ENCODE results near the gene FBXO42. TPM values are rescaled to one million over a fixed set of nuclear protein-coding genes. Genes with fewer than 3 reads are reported as not detected.

The FBXO42 gene
- total RNA-seq, 1 experiment from 2014 or later, result 11.3 TPM

- intact Hi-C loops (cut with micrococcal nuclease; ENCODE audit: unreplicated experiment), result no loop called here
- DNase-seq, result no peak
- Mint-ChIP-seq H3K27ac (ENCODE audit: unreplicated experiment) (no peak overlapping the region), H3K27me3 (ENCODE audit: insufficient read depth, unreplicated experiment) (no peaks in the 10 kb centered on the region), H3K4me3 (ENCODE audit: unreplicated experiment) (no peak overlapping the region), H3K36me3 (ENCODE audit: insufficient read depth, unreplicated experiment) (peaks cover 39% of the 10 kb centered on the region), H3K9me3 (ENCODE audit: unreplicated experiment) (no peaks in the 10 kb centered on the region), H3K4me1 (ENCODE audit: low read depth, unreplicated experiment) (peaks cover 15% of the 10 kb centered on the region)
- no peaks in the 10 kb centered on the region for H3K36me3 ChIP-seq (ENCODE audit: control insufficient read depth, insufficient read depth, low read length)
- CTCF ChIA-PET, result no interaction called here
- no peaks in the 10 kb centered on the region for H3K9me3 ChIP-seq
- TF ChIP-seq CTCF (IDR thresholded peaks at IDR 0.05; ENCODE audit: insufficient read depth in 1 of 2, low read depth in 1 of 2, low read length in 1 of 2, severe bottlenecking in 1 of 2, unreplicated experiment in 1 of 2), result no peak
- no peak overlapping the region for H3K4me3 ChIP-seq (ENCODE audit: low read depth, low read length)
- peaks cover 23% of the 10 kb centered on the region for H3K4me1 ChIP-seq
- POLR2A ChIA-PET, result no interaction called here
- no peaks in the 10 kb centered on the region for H3K27me3 ChIP-seq (replicated peaks; ENCODE audit: control insufficient read depth, insufficient read depth, low read length)
- BruUV-seq (replicated peaks), result no TSS peak
Measured at GRCh38 chr1:16371725-16372124, 19.4 kb upstream of the FBXO42 start.

- H3K27ac Mint-ChIP-seq (ENCODE audit: unreplicated experiment), result no peak overlapping the region
- H3K4me1 ChIP-seq, result peaks cover 23% of the 10 kb centered on the region
- no TSS peak for BruUV-seq (replicated peaks)
- POLR2A ChIA-PET, result no interaction called here
- H3K4me3 ChIP-seq (ENCODE audit: low read depth, low read length), result no peak overlapping the region
- no peaks in the 10 kb centered on the region for H3K9me3 ChIP-seq
- no peak overlapping the region for H3K4me3 Mint-ChIP-seq (ENCODE audit: unreplicated experiment)
- H3K36me3 Mint-ChIP-seq (ENCODE audit: insufficient read depth, unreplicated experiment), result peaks cover 39% of the 10 kb centered on the region
- DNase-seq, result no peak
- no peaks in the 10 kb centered on the region for H3K27me3 Mint-ChIP-seq (ENCODE audit: insufficient read depth, unreplicated experiment)
- no peaks in the 10 kb centered on the region for H3K9me3 Mint-ChIP-seq (ENCODE audit: unreplicated experiment)
- H3K36me3 ChIP-seq (ENCODE audit: control insufficient read depth, insufficient read depth, low read length), result no peaks in the 10 kb centered on the region
- intact Hi-C loops (cut with micrococcal nuclease; ENCODE audit: unreplicated experiment), result loop anchor here (5.0 to 10.0 kb wide), 2 partner anchors 295 to 843 kb away; partner anchors contain the start of genes DNAJC16 and FAM131C
- CTCF ChIA-PET, result no interaction called here
- H3K27me3 ChIP-seq (replicated peaks; ENCODE audit: control insufficient read depth, insufficient read depth, low read length), result no peaks in the 10 kb centered on the region
- TF ChIP-seq CTCF (IDR thresholded peaks at IDR 0.05; ENCODE audit: insufficient read depth in 1 of 2, low read depth in 1 of 2, low read length in 1 of 2, severe bottlenecking in 1 of 2, unreplicated experiment in 1 of 2), result no peak
- H3K4me1 Mint-ChIP-seq (ENCODE audit: low read depth, unreplicated experiment), result peaks cover 15% of the 10 kb centered on the region
Measured at GRCh38 chr1:16369821-16370220, 17.5 kb upstream of the FBXO42 start.

GRCh38 chr1:16367968-16368890 lies 15.9 kb upstream of the FBXO42 start:
- CTCF ChIA-PET, result interaction anchor here (0.6 kb wide), 1 partner anchor 22 kb away, joined by 3 read pairs; no protein-coding TSS in a partner anchor
- Histone ChIP-seq H3K9me3 (no peaks in the 10 kb centered on the region), H3K27me3 (replicated peaks; ENCODE audit: control insufficient read depth, insufficient read depth, low read length) (no peaks in the 10 kb centered on the region), H3K4me1 (peaks cover 23% of the 10 kb centered on the region), H3K4me3 (ENCODE audit: low read depth, low read length) (peak overlapping the region; percentile 78), H3K36me3 (ENCODE audit: control insufficient read depth, insufficient read depth, low read length) (no peaks in the 10 kb centered on the region)
- DNase-seq, result no peak
- H3K36me3 Mint-ChIP-seq (ENCODE audit: insufficient read depth, unreplicated experiment), result peaks cover 39% of the 10 kb centered on the region
- TSS peak; percentile 37 for BruUV-seq (replicated peaks)
- no peak for TF ChIP-seq CTCF (IDR thresholded peaks at IDR 0.05; ENCODE audit: insufficient read depth in 1 of 2, low read depth in 1 of 2, low read length in 1 of 2, severe bottlenecking in 1 of 2, unreplicated experiment in 1 of 2)
- peak overlapping the region; percentile 86 for H3K4me3 Mint-ChIP-seq (ENCODE audit: unreplicated experiment)
- peak overlapping the region; percentile 93 for H3K27ac Mint-ChIP-seq (ENCODE audit: unreplicated experiment)
- intact Hi-C loops (cut with micrococcal nuclease; ENCODE audit: unreplicated experiment), result loop anchor here (2.0 to 10.0 kb wide), 3 partner anchors 15 to 841 kb away; partner anchors contain the start of genes DNAJC16, FAM131C and FBXO42
- POLR2A ChIA-PET, result no interaction called here
- peaks cover 15% of the 10 kb centered on the region for H3K4me1 Mint-ChIP-seq (ENCODE audit: low read depth, unreplicated experiment)
- no peaks in the 10 kb centered on the region for H3K27me3 Mint-ChIP-seq (ENCODE audit: insufficient read depth, unreplicated experiment)
- no peaks in the 10 kb centered on the region for H3K9me3 Mint-ChIP-seq (ENCODE audit: unreplicated experiment)

Data from Caco-2 (cell line).